Right lobe of liver (tissue), 6 donors: ENCODE measurements around the gene CD3G. TPM values are rescaled to one million over a fixed set of nuclear protein-coding genes. Genes with fewer than 3 reads are reported as not detected.

ENCODE experiments used
- ATAC-seq, 4 donors: fragments of 200-7000 bp; cut with Tn5 transposase; one replicate each; pipeline ENCODE4 v1.9.1; 2020; ENCODE audit warnings: mild to moderate bottlenecking in 4 of 4, moderate library complexity in 4 of 4
- DNase-seq, 3 donors: peaks; one replicate each; pipeline ENCODE4 v3.0.0-alpha.2; 2020
- H3K27ac ChIP-seq, 3 donors: fragments of 200-600 bp; one replicate each; pipeline ENCODE4 v1.8.0; 2022
- H3K27me3 ChIP-seq, 2 donors: fragments of 200-600 bp; one replicate each; pipeline ENCODE4 v1.8.0; 2022
- H3K36me3 ChIP-seq, 4 donors: fragments of 200-600 bp; sonication (generic) in 1 of 4; one replicate each; pipeline versions ENCODE4 v1.5.1 to v1.8.0; 2017 to 2022; ENCODE audit warnings: control low read depth in 1 of 4
- H3K4me1 ChIP-seq, 4 donors: fragments of 200-600 bp; sonication (generic) in 1 of 4; one replicate each; pipeline versions ENCODE4 v1.5.1 to v1.8.0; 2017 to 2022; ENCODE audit warnings: control low read depth in 1 of 4
- H3K4me3 ChIP-seq, 3 donors: fragments of 200-600 bp; one replicate each; pipeline ENCODE4 v1.8.0; 2022
- H3K9me3 ChIP-seq, 4 donors: fragments of 200-600 bp; sonication (generic) in 1 of 4; one replicate each; pipeline versions ENCODE4 v1.5.1 to v1.8.0; 2017 to 2022; ENCODE audit warnings: control low read depth in 1 of 4
- POLR2A ChIP-seq: fragments of 450-650 bp; IDR thresholded peaks from one replicate; pipeline ENCODE4 v1.6.1; 2017; ENCODE audit warnings: antibody characterized with exemption, mild to moderate bottlenecking
- WGBS: methylation state at CpG from one replicate; pipeline ENCODE4 v1.1.6; 2018; ENCODE audit warnings: low coverage, low lambda C conversion rate; ENCODE audit not compliant: insufficient coverage; ENCODE audit errors: missing lambda C conversion rate; 5-methylcytosine and 5-hydroxymethylcytosine counted together
- intact Hi-C, 2 donors: fragments of 100-400 bp; cut with DNase I; formaldehyde crosslinking; loops; one replicate each; pipeline versions ENCODE4 v1.11.2 to v1.14.1; 2022
- total RNA-seq, 6 experiments: library from RNA; depleted of rRNA in 2 of 6; stranded (reverse); fragments of >200 nt in 2 of 6; fragmentation: NEBNext Ultra II Directional in 3 of 6; extraction: Animal tissue kit (Norgen Biotek cat#: 25700) in 3 of 6; gene quantifications; one replicate each; pipeline versions ENCODE4 v1.1.0 to v1.2.4, GENCODE V29; 2016 to 2023
- TF ChIP-seq, protein P1 (sequence below), 4 donors: fragments of 200-600 bp in 3 of 4; fragments of 450-650 bp in 1 of 4; IDR thresholded peaks; one replicate each; pipeline versions ENCODE4 v1.5.1 to v1.8.0; 2016 to 2022; ENCODE audit warnings: antibody characterized with exemption in 4 of 4, mild to moderate bottlenecking in 2 of 4
- donor health status: DM: no; HTN: yes; CAD: no.
- donor health status: DM: no; HTN: no; CAD: no.
- donor health status: DM: no; HTN: no; CAD: no.
- donor health status: DM: no; HTN: yes; CAD: no.
- donor health status: DM: no; HTN: yes; CAD: no.

Gene CD3G
- total RNA-seq, 6 experiments from 2014 or later = 0.27 to 1.7 (median 0.36) TPM

DNA sequence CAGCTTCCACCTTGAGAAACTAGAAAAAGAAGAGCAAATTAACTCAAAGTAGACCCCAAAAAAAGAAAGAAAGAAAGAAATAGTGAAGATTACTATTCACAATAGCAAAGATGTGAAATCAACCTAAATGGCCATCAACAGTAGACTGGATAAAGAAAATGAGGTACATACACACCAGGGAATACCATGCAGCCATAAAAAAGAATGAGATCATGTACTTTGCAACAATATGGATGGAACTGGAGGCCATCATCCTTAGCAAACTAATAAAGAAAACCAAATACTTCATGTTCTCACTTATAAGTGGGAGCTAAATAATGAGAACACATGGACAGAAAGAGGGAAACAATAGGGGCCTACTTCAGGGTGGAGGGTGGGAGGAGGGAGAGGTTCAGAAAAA, 15.4 kb upstream of the CD3G start:
- Histone ChIP-seq H3K4me1 (no peaks in the 10 kb centered on the region), H3K27ac (no peak overlapping the region), H3K27me3 (no peaks in the 10 kb centered on the region), H3K4me3 (no peak overlapping the region), H3K36me3 (no peaks in the 10 kb centered on the region), H3K9me3 (no peaks in the 10 kb centered on the region)
- no peak for ATAC-seq
- intact Hi-C loops = no loop called here
- TF ChIP-seq, protein P1, sequence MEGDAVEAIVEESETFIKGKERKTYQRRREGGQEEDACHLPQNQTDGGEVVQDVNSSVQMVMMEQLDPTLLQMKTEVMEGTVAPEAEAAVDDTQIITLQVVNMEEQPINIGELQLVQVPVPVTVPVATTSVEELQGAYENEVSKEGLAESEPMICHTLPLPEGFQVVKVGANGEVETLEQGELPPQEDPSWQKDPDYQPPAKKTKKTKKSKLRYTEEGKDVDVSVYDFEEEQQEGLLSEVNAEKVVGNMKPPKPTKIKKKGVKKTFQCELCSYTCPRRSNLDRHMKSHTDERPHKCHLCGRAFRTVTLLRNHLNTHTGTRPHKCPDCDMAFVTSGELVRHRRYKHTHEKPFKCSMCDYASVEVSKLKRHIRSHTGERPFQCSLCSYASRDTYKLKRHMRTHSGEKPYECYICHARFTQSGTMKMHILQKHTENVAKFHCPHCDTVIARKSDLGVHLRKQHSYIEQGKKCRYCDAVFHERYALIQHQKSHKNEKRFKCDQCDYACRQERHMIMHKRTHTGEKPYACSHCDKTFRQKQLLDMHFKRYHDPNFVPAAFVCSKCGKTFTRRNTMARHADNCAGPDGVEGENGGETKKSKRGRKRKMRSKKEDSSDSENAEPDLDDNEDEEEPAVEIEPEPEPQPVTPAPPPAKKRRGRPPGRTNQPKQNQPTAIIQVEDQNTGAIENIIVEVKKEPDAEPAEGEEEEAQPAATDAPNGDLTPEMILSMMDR (IDR thresholded peaks at IDR 0.05) = no peak
- no peak for TF ChIP-seq POLR2A
- DNase-seq = no peak

DNA sequence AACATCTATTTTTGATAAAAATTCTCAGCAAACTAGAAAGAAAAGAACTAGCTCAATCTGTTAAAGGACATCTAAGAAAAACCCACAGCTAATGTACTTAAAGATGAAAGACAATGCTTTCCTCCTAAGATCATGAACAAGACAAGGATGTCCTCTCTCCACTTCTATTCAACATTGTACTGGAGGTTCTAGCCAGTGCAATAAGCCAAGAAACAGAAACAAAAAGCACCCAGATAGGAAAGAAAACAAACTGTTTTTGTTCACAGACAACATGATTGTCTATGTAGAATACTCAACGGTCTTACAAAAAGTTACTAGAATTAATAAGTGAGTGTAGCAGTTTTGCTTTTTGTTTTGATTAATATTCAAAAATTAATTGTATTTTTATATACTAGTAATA, 9.4 kb upstream of the CD3G start:
- no peaks in the 10 kb centered on the region for H3K9me3 ChIP-seq

DNA sequence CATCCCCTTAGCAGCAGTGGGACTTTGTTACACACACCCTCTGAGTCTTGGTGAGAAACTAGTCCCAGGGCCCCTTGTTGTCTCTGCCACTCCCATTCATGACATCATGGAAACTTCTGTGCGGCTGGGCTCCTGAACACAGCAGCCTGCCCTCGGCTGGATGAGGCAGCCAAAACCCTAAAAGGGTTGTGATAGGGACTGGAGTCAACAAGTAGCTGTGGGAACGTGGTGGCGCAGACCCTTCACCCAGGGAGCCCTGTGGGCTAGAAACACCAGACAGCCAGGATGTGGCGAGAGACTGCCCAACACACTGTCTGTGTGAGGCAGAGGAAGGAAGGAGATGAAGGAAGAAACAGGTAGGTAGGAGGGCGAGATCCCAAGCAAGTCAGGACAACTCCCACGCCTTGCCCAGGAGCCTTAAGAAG, 5.5 kb upstream of the CD3G start:
- 60% methylated on average over 5 of the region's 7 CpGs for WGBS
- DNase-seq = no peak
- intact Hi-C loops = no loop called here
- no peak for TF ChIP-seq POLR2A
- TF ChIP-seq, protein P1 (IDR thresholded peaks at IDR 0.05) = no peak
- ATAC-seq = peak in 3 of 4 donors; percentile 33 to 54 (median 39)
- Histone ChIP-seq H3K4me3 (no peak overlapping the region), H3K27me3 (no peaks in the 10 kb centered on the region), H3K36me3 (no peaks in the 10 kb centered on the region), H3K4me1 (no peaks in the 10 kb centered on the region), H3K27ac (no peak overlapping the region), H3K9me3 (no peaks in the 10 kb centered on the region)

More for the DNA sequence above, 9.4 kb upstream of the CD3G start:
- Histone ChIP-seq H3K4me3 (no peak overlapping the region), H3K27ac (no peak overlapping the region), H3K4me1 (no peaks in the 10 kb centered on the region), H3K36me3 (no peaks in the 10 kb centered on the region), H3K27me3 (no peaks in the 10 kb centered on the region)
- intact Hi-C loops = no loop called here
- no peak for TF ChIP-seq POLR2A
- TF ChIP-seq, protein P1 (IDR thresholded peaks at IDR 0.05) = no peak
- DNase-seq (no peak), ATAC-seq (no peak)
- WGBS = 60% methylated on average over 1 of the region's 1 CpG

DNA sequence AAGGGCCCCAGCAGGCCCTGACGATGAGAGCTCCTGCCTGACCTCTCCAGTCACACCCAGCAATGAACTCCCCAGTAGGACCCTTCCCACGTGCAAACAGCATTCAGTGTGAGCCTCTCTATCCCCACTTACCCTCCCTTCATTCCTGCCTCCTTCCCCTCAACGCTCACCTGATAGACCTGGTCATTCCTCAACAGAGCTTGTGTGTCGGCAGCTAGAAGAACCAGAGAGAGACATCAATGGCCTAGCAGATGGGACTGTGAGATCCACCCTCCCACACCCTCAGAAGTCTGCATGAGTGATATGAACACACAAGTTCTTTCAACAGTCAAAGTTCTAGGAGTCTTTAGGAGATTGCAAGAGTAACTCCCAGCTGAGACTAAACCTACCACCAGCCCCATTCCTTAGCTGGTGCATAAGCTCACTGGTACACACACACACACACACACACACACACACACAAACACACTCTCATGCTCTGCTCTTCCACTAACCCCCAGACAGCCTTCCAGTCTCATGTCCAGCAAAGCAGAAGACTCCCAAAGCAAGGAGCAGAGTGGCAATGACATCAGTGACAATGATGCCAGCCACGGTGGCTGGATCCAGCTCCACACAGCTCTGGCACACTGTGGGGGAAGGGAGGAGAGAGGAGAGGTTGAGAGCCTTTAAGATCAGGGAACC, 4.7 kb upstream of the CD3G start:
- Histone ChIP-seq H3K27me3 (no peaks in the 10 kb centered on the region), H3K27ac (no peak overlapping the region), H3K4me1 (no peaks in the 10 kb centered on the region), H3K4me3 (no peak overlapping the region), H3K36me3 (no peaks in the 10 kb centered on the region), H3K9me3 (no peaks in the 10 kb centered on the region)
- WGBS = 100% methylated on average over 2 of the region's 5 CpGs
- no peak for ATAC-seq
- TF ChIP-seq, protein P1 (IDR thresholded peaks at IDR 0.05) = no peak
- no peak for TF ChIP-seq POLR2A
- intact Hi-C loops = no loop called here
- DNase-seq = no peak
